NCI-H1930 (cell line): ENCODE measurements around the gene CD22.
"Not testable (repeated sequence)": the region's sequence is repeated elsewhere in the genome, so short reads cannot be mapped to it uniquely, and the experiment has no call there.

Source experiments
- DNase-seq, 2 experiments: peaks; one replicate each; lab custom pipeline; 2025; lab: John Stamatoyannopoulos, UW

CD22 gene

DNA sequence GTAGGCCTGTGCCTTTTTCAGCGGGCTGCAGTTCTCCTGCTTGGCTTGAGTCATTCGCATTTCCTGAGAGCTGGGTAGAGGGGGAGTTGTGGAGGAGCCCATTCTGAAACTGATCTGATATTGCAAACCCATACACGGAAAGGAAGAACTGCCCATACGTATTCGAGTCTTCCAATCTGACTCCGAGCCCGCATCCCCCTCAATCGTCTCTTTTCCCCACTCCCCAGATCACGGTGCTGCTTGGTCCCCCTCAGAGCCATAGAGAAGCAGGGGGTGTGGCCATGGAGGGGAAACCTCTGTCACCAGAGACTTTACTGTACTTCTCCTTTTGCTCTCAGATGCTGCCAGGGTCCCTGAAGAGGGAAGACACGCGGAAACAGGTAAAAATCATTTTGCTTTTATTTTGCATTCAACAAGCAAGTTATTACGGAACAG lies at the start of gene CD22:
TSS of gene CD22 (plus strand) at position 337 of the 435 bp plus-strand sequence. CDS start 2,854 bp downstream, outside the sequence.
- DNase-seq = no peak

DNA sequence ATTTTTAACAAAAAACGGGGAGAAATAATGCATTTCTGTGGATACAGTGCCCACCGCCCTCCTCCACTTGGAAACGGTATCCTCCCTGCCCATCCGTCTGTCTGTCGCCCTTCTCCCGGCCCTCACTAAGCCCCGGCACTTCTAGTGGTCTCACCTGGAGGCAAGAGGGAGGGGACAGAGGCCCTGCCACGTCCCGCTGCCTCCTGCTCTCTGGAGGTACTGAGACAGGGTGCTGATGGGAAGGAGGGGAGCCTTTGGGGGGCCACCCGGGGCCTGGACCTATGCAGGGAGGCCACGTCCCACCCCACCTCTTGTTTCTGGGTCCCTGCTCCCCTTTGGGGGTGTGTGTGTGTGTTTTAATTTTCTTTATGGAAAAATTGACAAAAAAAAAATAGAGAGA lies 49.6 kb upstream of the CD22 start:
- DNase-seq = no peak

DNA sequence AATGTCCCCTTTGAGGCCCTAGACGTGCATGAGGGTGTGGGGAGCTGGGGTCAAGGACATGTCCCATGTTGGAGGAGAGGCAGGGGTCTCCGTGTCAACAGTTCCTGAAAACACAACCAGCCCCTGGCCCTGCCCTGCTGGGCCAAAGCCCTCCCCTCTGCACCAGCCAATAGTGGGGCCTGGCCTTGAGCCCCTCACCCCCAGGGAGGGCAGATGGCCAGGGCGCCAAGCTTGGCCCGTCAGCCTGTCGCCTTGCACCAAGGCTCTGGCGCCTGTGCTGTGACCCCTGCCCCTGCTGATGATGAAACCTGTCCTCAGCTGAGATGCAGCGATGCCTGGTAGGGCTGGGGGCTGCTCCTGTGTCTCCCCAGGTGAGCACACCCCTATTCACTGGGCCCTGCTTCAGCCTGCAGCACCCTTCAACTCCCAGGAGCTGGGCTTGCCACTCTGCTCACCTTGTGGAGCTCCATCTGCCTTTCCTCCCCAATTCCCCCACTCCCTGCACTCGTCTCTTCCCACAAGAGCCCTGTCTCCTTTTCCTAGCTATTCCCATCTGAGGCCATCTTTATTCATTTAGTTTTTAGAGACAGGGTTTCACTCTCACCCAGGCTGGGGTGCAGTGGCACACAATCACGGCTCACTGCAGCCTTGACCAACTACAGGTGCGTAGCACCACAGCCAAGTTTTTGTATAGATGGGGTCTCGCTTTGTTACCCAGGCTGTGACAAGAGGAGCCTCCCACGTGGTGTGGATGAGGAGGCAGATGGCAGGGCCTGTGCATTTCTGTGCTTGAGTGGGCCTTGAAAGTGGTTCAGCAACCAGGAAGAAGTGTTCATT lies 48.8 kb upstream of the CD22 start:
- no peak for DNase-seq

DNA sequence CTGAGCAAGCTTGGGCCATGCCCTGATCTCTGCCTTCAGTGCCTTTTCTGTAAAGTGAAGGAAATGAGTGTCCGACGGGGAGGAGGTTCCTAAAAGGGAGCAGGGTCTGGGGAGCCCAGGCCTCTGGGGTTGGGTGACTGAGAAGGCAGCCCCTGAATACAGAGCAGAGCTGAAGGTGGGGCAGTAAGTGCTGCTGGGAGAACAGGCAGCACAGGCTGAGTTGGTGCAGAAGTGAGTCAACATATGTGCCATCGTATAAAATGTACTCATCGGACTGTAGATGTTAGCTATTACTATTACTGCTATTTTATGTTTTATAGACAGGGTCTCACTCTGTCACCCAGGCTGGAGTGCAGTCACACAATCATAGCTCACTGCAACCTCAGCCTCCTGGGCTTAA lies 47.7 kb upstream of the CD22 start:
- DNase-seq = no peak

DNA sequence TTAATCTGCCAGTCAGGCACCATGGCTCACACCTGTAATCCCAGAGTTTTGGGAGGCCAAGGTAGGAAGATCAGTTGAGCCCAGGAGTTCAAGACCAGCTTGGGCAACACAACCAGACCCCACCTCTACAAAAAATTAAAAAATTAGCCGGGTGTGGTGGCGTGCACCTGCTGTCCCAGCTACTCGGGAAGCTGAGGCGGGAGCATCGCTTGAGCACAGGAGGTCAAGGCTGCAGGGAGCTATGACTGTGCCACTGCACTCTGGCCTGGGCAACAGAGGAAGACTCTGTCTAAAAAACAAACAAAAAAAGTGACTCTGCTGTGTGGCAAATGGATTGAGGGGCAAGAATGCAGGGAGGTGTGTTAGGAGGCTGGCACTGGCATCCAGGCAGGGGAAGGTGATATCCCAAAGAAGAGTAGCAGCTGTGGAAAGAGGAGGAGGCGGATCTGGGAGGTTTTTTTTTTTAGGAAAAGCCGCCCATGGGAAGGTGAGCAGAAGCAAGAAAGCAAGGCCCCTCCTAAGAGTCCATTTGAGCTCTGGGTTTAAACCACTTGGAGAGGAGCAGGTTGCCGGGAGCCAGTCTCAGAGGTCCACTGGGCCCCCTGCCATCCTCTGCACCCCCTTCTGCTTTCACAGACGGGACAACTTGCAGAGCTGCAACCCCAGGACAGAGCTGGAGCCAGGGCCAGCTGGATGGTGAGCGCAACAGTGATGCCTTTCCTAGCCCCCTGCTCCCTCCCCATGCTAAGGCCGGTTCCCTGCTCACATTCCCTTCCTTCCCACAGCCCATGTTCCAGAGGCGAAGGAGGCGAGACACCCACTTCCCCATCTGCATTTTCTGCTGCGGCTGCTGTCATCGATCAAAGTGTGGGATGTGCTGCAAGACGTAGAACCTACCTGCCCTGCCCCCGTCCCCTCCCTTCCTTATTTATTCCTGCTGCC lies 44.6 kb upstream of the CD22 start:
- no peak for DNase-seq

DNA sequence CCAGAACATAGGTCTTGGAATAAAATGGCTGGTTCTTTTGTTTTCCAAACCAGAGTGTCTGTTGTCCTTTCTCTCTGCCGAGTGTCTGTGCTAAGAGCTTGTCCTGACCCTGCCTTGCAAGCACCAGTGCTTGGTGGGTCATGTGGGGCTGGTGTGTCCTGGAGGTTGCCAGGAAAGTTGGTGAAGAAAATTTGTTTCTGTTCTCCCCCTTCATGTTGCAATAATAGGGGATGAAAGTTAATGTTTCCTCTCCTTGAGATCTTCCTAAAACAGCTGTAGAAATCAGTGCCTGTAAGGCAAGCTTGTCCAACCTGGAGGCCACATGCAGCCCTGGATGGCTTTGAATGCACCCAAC lies 43.9 kb upstream of the CD22 start:
- DNase-seq = no peak

DNA sequence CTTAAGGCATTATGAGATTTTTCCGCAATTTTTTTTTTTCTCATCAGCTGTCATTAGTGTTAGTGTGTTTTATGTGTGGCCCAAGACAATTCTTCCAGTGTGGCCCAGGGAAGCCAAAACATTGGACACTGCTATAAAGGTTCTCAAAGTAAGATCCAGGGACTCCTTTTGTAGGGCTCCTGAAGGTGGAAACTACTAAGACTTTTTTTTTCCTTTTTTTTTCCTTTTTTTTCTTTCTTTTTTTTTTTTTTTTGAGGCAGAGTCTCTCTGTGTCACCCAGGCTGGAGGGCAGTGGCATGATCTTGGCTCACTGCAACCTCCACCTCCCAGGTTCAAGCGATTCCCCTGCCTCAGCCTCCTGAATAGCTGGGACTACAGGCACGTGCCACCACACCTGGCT lies 43.5 kb upstream of the CD22 start:
- DNase-seq = not testable (repeated sequence)

DNA sequence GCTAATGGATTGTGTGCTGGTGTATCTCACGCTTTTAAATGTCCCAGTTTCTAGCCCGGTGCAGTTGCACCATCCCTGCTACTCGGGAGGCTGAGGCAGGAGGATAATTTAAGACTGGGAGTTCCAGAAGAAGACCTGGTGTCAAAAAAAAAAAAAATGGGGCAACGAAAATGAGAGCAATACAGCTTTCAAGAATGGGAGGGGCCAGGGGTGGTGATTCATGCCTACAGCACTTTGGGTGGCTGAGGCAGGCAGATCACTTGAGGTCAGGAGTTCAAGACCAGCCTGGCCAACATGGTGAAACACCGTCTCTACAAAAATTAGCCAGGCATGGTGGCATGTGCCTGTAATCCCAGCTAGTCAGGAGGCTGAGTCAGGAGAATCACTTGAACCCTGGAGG lies 42.9 kb upstream of the CD22 start:
- not testable (repeated sequence) for DNase-seq

DNA sequence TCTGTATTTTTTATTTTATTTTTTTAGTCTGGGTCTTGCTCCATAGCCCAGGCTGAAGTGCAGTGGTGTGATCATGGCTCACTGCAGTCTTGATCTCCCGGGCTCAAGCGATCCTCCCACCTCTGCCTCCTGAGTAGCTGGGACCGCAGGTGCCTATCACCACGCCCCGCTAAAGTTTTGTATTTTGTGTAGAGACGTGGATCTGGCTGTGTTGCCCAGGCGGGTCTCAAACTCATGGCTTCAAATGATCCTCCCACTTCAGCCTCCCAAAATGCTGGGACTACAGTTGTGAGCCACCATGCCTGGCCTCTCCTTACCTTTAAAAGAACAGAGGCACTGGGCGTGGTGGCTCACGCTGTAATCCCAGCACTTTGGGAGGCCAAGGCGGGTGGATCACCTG lies 41.3 kb upstream of the CD22 start:
- no peak for DNase-seq

DNA sequence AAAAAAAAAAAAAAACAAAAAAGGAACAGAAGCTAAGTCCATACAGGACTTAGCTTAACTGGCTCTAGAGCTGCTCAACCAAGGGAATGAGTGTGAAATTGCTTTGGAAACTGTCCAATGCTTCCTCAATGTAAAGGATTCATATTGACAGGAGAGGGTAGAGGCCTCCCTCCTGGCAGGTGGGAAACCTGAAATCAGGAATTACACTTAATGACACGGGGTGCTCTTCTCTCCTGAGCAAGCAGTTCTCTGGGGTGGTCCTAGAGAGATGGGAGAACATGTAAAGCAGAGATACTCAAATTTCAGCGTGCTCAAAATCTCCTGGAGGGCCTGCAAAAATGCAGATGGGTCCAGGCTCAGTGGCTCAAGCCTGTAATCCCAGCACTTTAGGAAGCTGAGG lies 40.7 kb upstream of the CD22 start:
- no peak for DNase-seq

DNA sequence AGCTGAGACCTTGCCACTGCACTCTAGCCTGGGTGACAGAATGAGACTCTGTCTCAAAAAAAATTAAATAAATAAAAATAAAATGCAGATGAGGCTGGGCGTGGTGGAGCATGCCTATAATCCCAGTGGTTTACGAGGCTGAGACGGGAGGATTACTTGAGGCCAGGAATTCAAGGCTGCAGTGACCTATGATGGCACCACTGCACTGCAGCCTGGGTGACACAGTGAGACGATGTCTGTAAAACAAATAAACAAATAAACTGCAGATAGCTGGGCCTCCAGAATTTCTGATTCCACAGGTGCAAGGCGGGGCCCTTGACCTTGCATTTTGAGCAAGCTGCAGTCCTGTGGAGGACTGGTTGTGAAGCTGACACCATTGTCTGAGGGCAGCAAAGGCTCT lies 40.1 kb upstream of the CD22 start:
- no peak for DNase-seq

DNA sequence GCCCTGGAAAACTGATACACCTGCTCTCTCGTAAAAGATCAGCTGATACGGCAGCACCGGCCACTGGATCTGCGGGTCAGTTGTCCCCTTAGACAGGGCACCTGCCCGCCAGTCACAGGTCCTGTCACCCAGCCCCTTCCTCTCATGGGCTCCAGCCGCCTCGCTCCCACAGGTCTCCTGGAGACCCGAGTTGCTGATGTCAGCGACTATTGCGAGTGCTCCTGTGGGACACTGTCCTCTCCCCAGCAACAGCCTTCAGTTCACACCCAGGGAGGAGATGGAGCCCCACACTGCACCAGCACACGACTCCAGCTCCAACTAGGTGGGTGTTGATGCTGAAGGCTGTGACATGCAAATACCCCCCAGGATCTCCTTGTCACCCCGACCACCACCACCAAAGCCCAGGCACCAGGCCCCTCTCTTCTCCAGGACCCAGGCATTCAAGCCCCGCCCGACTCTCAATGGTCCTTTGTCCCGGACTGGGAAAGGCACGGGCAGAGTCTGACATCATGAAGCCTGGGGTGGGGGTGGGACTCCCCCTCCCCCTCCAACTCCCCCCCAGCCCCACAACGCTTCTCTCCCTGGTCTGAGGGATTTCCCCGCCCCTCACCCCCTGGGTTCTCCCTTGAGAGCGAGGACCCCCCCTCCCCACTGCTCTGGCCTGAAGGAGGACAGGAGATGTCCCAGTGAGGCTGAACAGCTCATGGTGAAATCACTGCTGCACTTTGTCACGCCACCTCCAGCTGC lies 38.4 kb upstream of the CD22 start:
- no peak for DNase-seq

DNA sequence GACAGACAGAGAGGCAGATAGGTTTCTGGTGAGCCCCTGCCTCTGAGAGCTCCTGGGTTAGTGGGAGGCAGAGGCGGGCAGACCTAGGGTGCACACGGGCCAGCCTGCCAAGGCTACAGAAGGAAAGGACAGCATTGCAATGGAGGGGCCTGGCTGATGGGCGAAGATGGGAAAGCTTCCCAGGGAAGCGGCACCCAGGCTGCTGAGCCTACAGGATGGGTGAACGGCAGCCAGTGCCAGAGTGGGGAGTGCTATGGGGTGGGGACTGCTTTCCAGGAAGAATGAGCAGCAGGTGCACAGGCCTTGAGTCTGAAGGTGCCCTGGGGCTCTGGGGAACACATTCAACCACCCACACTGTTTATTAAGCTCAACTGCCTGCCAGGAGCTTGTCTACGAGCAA lies 37.7 kb upstream of the CD22 start:
- DNase-seq = no peak

DNA sequence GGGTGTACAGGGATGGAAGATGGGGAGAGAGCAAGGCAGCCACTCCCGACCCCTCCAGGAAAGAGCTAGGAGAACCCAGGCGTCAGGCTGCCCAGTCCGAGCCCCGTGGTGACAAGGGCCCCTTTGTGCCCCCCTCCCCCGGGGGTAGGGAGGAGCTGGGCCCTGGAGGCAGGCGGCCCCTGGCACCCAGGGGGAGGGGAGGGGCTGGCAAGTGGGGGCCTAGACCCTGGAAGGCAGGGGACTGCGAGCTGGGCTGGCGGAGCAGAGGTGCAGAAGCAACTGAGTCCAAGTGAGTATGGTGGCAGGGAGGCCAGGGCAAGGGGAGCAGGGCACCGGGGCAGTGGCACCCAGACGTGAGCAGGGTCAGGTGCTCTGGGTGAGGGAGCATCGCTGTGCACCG lies 37.1 kb upstream of the CD22 start, which contains the start of gene MAG:
TSS of gene MAG (plus strand) at position 246 of the 400 bp plus-strand sequence. CDS start 3,248 bp downstream, outside the sequence.
- no peak for DNase-seq

DNA sequence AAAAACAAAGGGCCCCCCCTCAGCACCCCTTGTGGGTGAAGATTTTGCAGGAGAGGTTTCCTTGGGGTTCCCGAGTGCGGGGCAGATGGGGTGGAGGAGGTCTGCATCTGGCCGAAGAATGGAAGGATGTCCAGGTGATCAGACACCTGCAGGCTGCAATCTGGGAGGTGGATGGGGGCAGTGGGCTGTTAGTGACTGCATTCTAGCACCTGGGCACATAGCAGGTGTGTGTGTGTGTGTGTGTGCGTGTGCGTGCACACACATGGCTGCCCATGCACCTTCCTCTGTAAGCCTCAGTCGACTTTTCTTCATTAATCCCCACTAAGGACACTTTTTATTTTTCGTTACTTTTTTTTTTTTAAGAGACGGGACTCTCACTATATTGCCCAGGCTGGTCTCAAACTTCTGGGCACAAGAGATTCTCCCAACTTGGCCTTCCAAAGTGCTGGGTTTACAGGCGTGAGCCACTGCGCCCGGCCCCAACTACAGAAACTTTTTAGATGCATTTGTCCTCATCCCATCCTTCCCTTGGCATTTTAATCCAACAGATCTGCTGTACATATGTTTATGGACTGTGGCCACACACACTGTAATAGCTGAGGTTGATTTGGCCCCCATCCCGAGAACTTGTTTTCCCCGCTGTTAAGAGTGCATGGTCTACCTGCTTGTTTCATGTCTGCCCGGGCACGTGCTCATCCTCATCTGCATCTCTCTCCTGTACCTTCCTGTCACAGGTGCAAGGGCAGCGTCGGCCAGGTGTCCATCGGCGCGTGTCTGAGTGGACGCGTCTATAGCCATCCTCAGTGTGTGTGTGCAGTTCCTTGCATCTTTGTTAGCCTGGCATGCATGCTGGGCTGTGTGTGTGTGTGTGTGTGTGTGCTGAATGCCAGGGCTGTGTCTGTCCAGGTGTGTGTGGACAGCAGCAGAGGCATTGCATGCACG lies 36.3 kb upstream of the CD22 start:
- no peak for DNase-seq

DNA sequence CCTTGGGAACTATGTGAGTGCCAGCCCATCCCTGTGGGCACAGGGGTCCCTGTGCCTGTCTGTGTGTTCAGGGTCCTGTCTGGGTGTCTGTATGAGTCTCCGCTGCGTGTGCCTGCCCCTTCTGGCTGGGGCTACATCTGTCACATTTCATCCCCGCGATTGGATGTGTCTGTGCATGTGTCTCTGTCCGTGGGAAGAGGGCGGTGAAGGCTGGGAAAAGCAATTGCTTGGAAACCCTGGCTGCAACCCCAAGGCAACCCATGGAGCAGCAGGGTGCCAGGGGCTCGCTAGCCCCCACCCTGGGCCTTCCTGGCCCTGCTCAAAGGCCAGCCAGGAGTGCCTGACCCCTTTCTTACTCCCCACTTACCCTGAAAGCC lies 35.6 kb upstream of the CD22 start:
- no peak for DNase-seq

DNA sequence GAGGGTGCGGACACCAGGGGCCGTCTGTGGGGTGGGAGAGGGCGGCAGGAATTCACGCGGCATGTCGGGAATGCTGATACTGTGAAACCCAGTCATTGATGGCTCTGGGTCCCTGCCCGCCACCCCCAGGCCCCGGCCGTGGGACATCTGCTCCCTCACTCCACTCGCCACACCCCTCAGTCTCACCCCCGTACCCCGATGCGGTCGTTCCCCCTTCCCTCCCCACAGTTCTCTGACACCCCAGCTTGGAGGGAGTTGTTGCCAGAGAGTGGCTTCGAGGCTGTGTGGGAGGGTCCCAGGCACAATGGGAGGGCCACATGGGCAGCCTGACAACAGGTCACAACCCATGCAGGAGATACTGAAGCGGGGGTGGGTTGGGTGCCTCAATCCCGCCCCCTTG lies 35.2 kb upstream of the CD22 start:
- DNase-seq = no peak

DNA sequence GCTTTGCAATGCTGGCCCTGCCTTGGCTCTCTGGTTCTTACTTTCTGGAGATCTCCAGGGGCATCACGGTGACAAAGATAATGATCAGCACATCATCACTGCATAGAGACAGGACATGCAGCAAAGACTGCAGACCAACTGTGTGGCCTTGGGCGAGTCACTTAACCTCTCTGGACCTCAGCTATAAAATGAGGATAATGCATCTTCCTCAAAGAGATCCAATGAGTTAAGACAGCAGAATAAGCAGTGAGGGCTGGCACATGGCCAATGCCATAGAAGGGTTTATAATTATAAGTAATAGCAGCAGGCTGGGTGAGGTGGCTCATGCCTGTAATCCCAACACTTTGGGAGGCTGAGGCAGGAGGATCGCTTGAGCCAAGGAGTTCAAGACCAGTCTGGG lies 34.7 kb upstream of the CD22 start:
- no peak for DNase-seq

DNA sequence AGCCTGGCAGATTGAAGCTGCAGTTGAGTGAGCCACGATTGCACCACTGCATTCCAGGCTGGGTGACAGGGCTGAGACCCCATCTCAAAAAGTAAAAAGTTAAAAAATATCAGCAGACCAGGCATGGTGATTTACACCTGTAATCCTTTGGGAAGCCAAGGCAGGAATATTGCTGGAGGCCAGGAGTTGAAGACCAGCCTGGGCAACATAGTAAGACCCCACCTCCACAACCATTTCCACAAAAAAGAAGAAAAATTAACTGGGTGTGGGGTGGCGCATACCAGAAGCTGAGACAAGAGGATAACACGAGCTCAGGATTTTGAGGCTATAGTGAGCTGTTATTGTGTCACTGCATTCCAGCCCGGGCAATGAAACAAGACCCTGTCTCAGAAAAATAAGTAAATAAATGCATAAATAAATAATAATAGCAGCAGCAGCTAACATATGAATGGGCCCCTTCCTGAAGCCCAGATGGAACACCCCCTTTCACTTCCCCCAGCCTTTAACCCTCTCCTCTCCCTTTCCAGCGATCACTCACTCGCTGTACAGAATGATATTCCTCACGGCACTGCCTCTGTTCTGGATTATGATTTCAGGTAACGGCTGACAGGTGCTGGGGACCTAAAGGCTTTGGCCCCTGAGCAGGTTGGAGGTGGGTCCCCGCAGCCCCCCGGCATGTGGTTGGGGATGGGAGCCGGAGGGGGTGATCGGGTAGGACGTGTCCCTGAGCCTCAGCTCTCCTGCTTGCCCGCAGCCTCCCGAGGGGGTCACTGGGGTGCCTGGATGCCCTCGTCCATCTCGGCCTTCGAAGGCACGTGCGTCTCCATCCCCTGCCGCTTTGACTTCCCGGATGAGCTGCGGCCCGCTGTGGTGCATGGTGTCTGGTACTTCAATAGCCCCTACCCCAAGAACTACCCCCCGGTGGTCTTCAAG lies 33.9 kb upstream of the CD22 start:
- DNase-seq = no peak
